Measurements from ENCODE around the gene PAX8. TPM values are rescaled to one million over a fixed set of nuclear protein-coding genes. Genes with fewer than 3 reads are reported as not detected.

The PAX8 gene
- total and polyA plus RNA-seq, 2 of the 13 experiments (the other 11 are each of a cell fraction or from before 2014, with no cell fraction given), result 1.5 to 8.8 TPM

- H2AFZ ChIP-seq (ENCODE audit: low read length), result no peak overlapping the region
- 75% methylated on average over 16 of the region's 16 CpGs for WGBS (ENCODE audit: low lambda C conversion rate)
- H3K36me3 ChIP-seq (replicated peaks in 1 of 2; ENCODE audit: control insufficient read depth in 1 of 2, insufficient read depth in 2 of 2, low read length in 2 of 2), result no peaks in the 10 kb centered on the region
- in situ Hi-C loops (cut with HindIII; ENCODE audit: extremely low pct_ligation_motif_present, low pct_unique_long_range_greater_than_20kb), result no loop called here
- H3K9ac ChIP-seq (ENCODE audit: insufficient read depth, low read depth, low read length), result peak overlapping the region; percentile 48
- no peak for ATAC-seq
- H3K79me2 ChIP-seq (ENCODE audit: insufficient read depth, low read length), result no peaks in the 10 kb centered on the region
- no TSS peak for BruUV-seq (replicated peaks)
- no peak for FAIRE-seq
- ChIA-PET POLR2A (interaction anchor here (0.9 to 5.2 kb wide), 5 partner anchors 8 to 35 kb away, joined by 3 to 36 read pairs (median 26); no protein-coding TSS in a partner anchor), CTCF (ENCODE audit: low intra/inter-chr PET ratio, low total read pairs) (no interaction called here)
- intact Hi-C loops (cut with micrococcal nuclease; ENCODE audit: unreplicated experiment), result no loop called here
- no peak overlapping the region; a peak in 1 of 6 replicates for H3K4me3 ChIP-seq (replicated peaks in 1 of 3; ENCODE audit: insufficient read depth in 1 of 3, low read depth in 2 of 3, low read length in 3 of 3)
- DNase-seq (ENCODE audit: low spot score), result no peak
- H3K27ac ChIP-seq (ENCODE audit: extremely low read length, insufficient read depth, low read length), result no peak overlapping the region
- peak overlapping the region; percentile 63 for H3K4me2 ChIP-seq (ENCODE audit: low read depth, low read length)
- peaks cover 77% of the 10 kb centered on the region for H3K4me1 ChIP-seq (ENCODE audit: insufficient read depth, low read length)
- no peaks in the 10 kb centered on the region for H4K20me1 ChIP-seq (ENCODE audit: insufficient read depth, low read length)
- H3K27me3 ChIP-seq (ENCODE audit: control insufficient read depth in 1 of 2, insufficient read depth in 2 of 2, low read length in 2 of 2), result peaks cover 0 to 4% of the 10 kb centered on the region in 2 experiments; a peak in 2 of 5 replicates
- H3K9me3 ChIP-seq (ENCODE audit: low read length), result no peaks in the 10 kb centered on the region
- no peak for TF ChIP-seq HNRNPH1 (optimal IDR thresholded peaks at IDR 0.05; ENCODE audit: low read depth, low read length)
- TF ChIP-seq ZNF232 (CRISPR knock-in tag; IDR thresholded peaks at IDR 0.05; ENCODE audit: borderline replicate concordance), result no peak
- TF ChIP-seq ZMYM3 (CRISPR knock-in tag; IDR thresholded peaks at IDR 0.05), result peak; percentile 5; the same call in 1 of the 2 replicates
- TF ChIP-seq SKI (IDR thresholded peaks at IDR 0.05; ENCODE audit: partially characterized antibody), result no peak
- TF ChIP-seq IRF1 (CRISPR knock-in tag; IDR thresholded peaks at IDR 0.05; ENCODE audit: low read depth), result no peak
- TF ChIP-seq SETDB1 (CRISPR knock-in tag; IDR thresholded peaks at IDR 0.05; ENCODE audit: borderline replicate concordance), result 0 out of 2 replicates have a peak, but pooled peaks have one; percentile 78
- no peak for TF ChIP-seq ZC3H13 (CRISPR knock-in tag; IDR thresholded peaks at IDR 0.05)
- peak; percentile 81 for TF ChIP-seq ZNF768 (CRISPR knock-in tag; IDR thresholded peaks at IDR 0.05)
- no peak for TF ChIP-seq CREBL2 (CRISPR knock-in tag; IDR thresholded peaks at IDR 0.05; ENCODE audit: borderline replicate concordance)
- TF ChIP-seq NONO (IDR thresholded peaks at IDR 0.05), result no peak
- 0 out of 2 replicates have a peak, but pooled peaks have one; percentile 17 for TF ChIP-seq NONO (CRISPR knock-in tag; conservative IDR thresholded peaks at IDR 0.05)
- peak; percentile 95 for TF ChIP-seq ZSCAN25 (CRISPR knock-in tag; IDR thresholded peaks at IDR 0.05)
- no peak for TF ChIP-seq ZNF512 (CRISPR knock-in tag; IDR thresholded peaks at IDR 0.05)
- peak; percentile 47; the same call in 1 of the 2 replicates for TF ChIP-seq ZNF572 (CRISPR knock-in tag; IDR thresholded peaks at IDR 0.05)
- 0 out of 2 replicates have a peak, but pooled peaks have one; percentile 56 for TF ChIP-seq EEA1 (CRISPR knock-in tag; IDR thresholded peaks at IDR 0.05; ENCODE audit: borderline replicate concordance)
- TF ChIP-seq ARNT2 (CRISPR knock-in tag; IDR thresholded peaks at IDR 0.05; ENCODE audit: low read depth), result no peak
- TF ChIP-seq ZNF253 (CRISPR knock-in tag; IDR thresholded peaks at IDR 0.05; ENCODE audit: borderline replicate concordance), result no peak
- peak; percentile 47; the same call in 1 of the 2 replicates for TF ChIP-seq HNF4A (CRISPR knock-in tag; IDR thresholded peaks at IDR 0.05)
- no peak for TF ChIP-seq RFX1 (IDR thresholded peaks at IDR 0.05)
- no peak for TF ChIP-seq ZBTB2 (CRISPR knock-in tag; IDR thresholded peaks at IDR 0.05; ENCODE audit: low read depth)
Measured at GRCh38 chr2:113172721-113173541, 105.8 kb downstream of the PAX8 start.
